ENCODE data around the gene GPR4.

GRCh38 chr19:45608948-45609347, 6.9 kb upstream of the GPR4 start:
- TF ChIP-seq TCF12 (IDR thresholded peaks at IDR 0.05; ENCODE audit: low read depth, low read length) (no peak), YY1 (IDR thresholded peaks at IDR 0.05; ENCODE audit: low read depth, low read length) (no peak), NRF1 (IDR thresholded peaks at IDR 0.05; ENCODE audit: low read depth, low read length) (no peak), CBX5 (IDR thresholded peaks at IDR 0.05; ENCODE audit: low read depth, low read length) (no peak), RBBP5 (IDR thresholded peaks at IDR 0.05; ENCODE audit: borderline replicate concordance, low read depth, low read length) (no peak), CTCF (IDR thresholded peaks at IDR 0.05; ENCODE audit: control extremely low read depth in 1 of 3, insufficient read depth in 1 of 3, low read depth in 1 of 3, low read length in 3 of 3) (no peak), POLR2A (IDR thresholded peaks at IDR 0.05; ENCODE audit: control extremely low read depth in 1 of 2, low read depth in 2 of 2, low read length in 2 of 2) (no peak), RAD21 (IDR thresholded peaks at IDR 0.05 in 1 of 2, conservative IDR thresholded peaks at IDR 0.05 in 1 of 2; ENCODE audit: low read depth in 2 of 2, low read length in 2 of 2) (no peak), CBX8 (IDR thresholded peaks at IDR 0.05; ENCODE audit: borderline replicate concordance, low read depth, low read length) (no peak), SIN3A (conservative IDR thresholded peaks at IDR 0.05 in 1 of 2, IDR thresholded peaks at IDR 0.05 in 1 of 2; ENCODE audit: low read depth in 1 of 2, low read length in 2 of 2) (no peak), TAF7 (optimal IDR thresholded peaks at IDR 0.05; ENCODE audit: borderline replicate concordance, low read depth, low read length) (no peak), GABPA (IDR thresholded peaks at IDR 0.05; ENCODE audit: borderline replicate concordance, insufficient read depth, low read length) (no peak)
